Measurements from ENCODE around the gene EPHA8.

Gene EPHA8

GRCh38 chr1:22651941-22652856 lies 88.9 kb downstream of the EPHA8 start:
- no peak overlapping the region for H3K4me3 ChIP-seq (ENCODE audit: control insufficient read depth, low read depth, low read length)
- DNase-seq (ENCODE audit: low read depth): no peak
- TF ChIP-seq CTCF (conservative IDR thresholded peaks at IDR 0.05; ENCODE audit: control insufficient read depth, insufficient read depth, low read depth, low read length): no peak

- H3K4me3 ChIP-seq (ENCODE audit: control insufficient read depth, low read depth, low read length): no peak within 1 kb of the TSS
- TF ChIP-seq CTCF (conservative IDR thresholded peaks at IDR 0.05; ENCODE audit: control insufficient read depth, insufficient read depth, low read depth, low read length): no peak
- DNase-seq (ENCODE audit: low read depth): no peak
Observed at GRCh38 chr1:22652881-22653316, 89.6 kb downstream of the EPHA8 start, which contains the start of gene C1QB. TSS of gene C1QB (plus strand) at chr1:22653236. CDS start at chr1:22659463, 6,227 bp downstream.

Measured in fibroblast of mammary gland (primary cell).